Stimulated activated naive B cell treated with anti-CD40 and anti-IgM and Interleukin-4, amounts not matched to agents 10 μg/mL and 1 μg/mL and 100 μg/mL, for 72 hours (primary cell): ENCODE results near the gene PROX2.

ENCODE experiments used
- ATAC-seq, 2 donors: fragments of 150-1000 bp; cut with Tn5 transposase; replicated peaks; 2 replicates each; pipeline ENCODE4 v1.10.0; 2021; ENCODE audit warnings: moderate library complexity in 1 of 2
- DNase-seq: peaks from one replicate; pipeline ENCODE4 v3.0.0; 2021
- H3K27ac Mint-ChIP-seq: one replicate; pipeline ENCODE4 v1.8.0; 2022; ENCODE audit warnings: mild to moderate bottlenecking, mixed read lengths
- H3K27me3 Mint-ChIP-seq, 2 donors: one replicate each; pipeline ENCODE4 v1.8.0; 2022; ENCODE audit warnings: mixed read lengths in 2 of 2
- H3K36me3 Mint-ChIP-seq, 2 donors: one replicate each; pipeline ENCODE4 v1.8.0; 2022; ENCODE audit warnings: mixed read lengths in 2 of 2, mild to moderate bottlenecking in 1 of 2
- H3K4me1 Mint-ChIP-seq, 2 donors: one replicate each; pipeline ENCODE4 v1.8.0; 2022; ENCODE audit warnings: mixed read lengths in 2 of 2, mild to moderate bottlenecking in 1 of 2
- H3K4me3 Mint-ChIP-seq, 2 donors: one replicate each; pipeline ENCODE4 v1.8.0; 2022; ENCODE audit warnings: mild to moderate bottlenecking in 2 of 2, mixed read lengths in 2 of 2, moderate library complexity in 1 of 2
- H3K9me3 Mint-ChIP-seq, 2 donors: one replicate each; pipeline ENCODE4 v1.8.0; 2022; ENCODE audit warnings: mixed read lengths in 2 of 2, mild to moderate bottlenecking in 1 of 2

The PROX2 gene

GRCh38 chr14:74855021-74855420 lies 20.9 kb downstream of the PROX2 start:
- H3K4me1 Mint-ChIP-seq, result peaks cover 4 to 9% of the 10 kb centered on the region in 2 donors
- no peak overlapping the region for H3K4me3 Mint-ChIP-seq
- ATAC-seq, result no peak
- no peaks in the 10 kb centered on the region for H3K27me3 Mint-ChIP-seq
- H3K36me3 Mint-ChIP-seq, result peaks cover 3 to 11% of the 10 kb centered on the region in 2 donors
- no peaks in the 10 kb centered on the region for H3K9me3 Mint-ChIP-seq
- DNase-seq, result no peak
- no peak overlapping the region for H3K27ac Mint-ChIP-seq

DNA sequence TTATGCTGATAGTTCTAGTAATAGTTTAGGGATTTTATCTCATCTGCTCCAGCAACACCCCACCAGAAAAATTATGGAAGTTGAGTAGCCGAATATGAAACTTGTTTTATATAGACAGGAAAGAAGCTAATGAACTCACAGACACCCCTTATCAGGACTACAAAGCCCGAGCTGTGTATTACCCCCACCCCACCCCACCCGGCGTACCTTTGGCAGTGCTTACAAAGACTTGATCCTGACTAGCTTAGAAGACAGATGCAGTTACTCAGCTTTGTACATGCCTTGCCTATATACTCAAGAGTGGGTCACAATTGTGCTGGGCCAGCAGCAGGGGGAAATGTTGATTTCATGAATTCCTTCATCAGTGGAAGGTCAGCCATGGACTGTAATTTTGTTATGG lies 22.4 kb downstream of the PROX2 start:
- Mint-ChIP-seq H3K4me3 (no peak overlapping the region), H3K4me1 (peaks cover 4 to 9% of the 10 kb centered on the region in 2 donors), H3K36me3 (peaks cover 3 to 10% of the 10 kb centered on the region in 2 donors), H3K27ac (no peak overlapping the region), H3K27me3 (no peaks in the 10 kb centered on the region), H3K9me3 (no peaks in the 10 kb centered on the region)
- DNase-seq (no peak), ATAC-seq (no peak)

DNA sequence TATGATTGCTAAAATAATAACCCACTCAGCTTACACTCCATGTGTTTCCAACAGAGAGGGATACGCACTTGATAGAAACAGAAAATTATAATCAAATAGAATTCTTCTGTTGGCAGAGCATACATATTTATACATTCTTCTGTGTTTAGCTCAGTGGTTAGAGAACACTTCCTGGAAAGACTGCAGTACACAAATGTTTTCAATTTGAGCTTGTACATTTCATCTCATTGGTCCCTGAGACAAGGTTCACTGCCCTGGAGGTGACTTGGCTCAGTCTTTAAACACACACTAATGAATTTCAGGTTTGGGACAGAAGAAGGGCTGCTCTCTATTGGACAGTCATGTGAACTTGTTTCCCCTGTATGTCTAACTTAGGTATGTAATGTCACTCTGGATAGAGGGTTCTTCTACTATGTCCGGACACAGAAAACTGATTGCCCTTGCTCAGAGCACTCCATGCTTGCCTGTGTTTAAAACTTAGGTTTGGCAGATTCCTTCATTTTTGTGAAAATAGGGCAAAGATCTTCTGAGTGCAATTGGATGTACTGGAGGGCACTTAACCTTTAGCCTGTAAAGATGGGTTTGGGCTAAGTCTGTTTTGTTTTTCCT lies 22.9 kb downstream of the PROX2 start:
- no peak overlapping the region for H3K4me3 Mint-ChIP-seq
- DNase-seq (no peak), ATAC-seq (peak; percentile 31 to 33)
- H3K36me3 Mint-ChIP-seq, result peaks cover 2 to 8% of the 10 kb centered on the region in 2 donors
- H3K4me1 Mint-ChIP-seq, result peaks cover 4 to 9% of the 10 kb centered on the region in 2 donors
- H3K9me3 Mint-ChIP-seq, result no peaks in the 10 kb centered on the region
- no peaks in the 10 kb centered on the region for H3K27me3 Mint-ChIP-seq
- H3K27ac Mint-ChIP-seq, result peak overlapping the region; percentile 49

DNA sequence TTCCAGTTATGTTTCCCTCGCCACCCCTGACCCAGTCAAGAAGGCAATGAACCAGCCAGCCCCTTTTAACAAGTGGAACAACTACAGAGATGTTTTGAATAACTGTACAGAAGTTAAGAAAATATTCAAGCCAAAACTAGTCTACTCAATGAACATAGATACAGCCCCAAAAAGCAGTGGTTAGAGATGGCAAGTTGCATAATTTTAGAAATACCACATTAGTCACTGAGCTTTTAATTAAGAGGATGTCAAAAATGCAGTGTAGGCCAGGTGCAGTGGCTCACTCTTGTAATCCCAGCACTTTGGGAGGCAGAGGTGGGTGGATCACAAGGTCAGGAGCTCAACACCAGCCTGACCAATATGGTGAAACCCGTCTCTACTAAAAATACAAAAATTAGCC lies 27.2 kb downstream of the PROX2 start:
- H3K27ac Mint-ChIP-seq, result no peak overlapping the region
- peaks cover 1 to 4% of the 10 kb centered on the region in 2 donors for H3K36me3 Mint-ChIP-seq
- peaks cover 4 to 9% of the 10 kb centered on the region in 2 donors for H3K4me1 Mint-ChIP-seq
- no peak for ATAC-seq
- H3K9me3 Mint-ChIP-seq, result no peaks in the 10 kb centered on the region
- no peaks in the 10 kb centered on the region for H3K27me3 Mint-ChIP-seq
- H3K4me3 Mint-ChIP-seq, result no peak overlapping the region
- no peak for DNase-seq

DNA sequence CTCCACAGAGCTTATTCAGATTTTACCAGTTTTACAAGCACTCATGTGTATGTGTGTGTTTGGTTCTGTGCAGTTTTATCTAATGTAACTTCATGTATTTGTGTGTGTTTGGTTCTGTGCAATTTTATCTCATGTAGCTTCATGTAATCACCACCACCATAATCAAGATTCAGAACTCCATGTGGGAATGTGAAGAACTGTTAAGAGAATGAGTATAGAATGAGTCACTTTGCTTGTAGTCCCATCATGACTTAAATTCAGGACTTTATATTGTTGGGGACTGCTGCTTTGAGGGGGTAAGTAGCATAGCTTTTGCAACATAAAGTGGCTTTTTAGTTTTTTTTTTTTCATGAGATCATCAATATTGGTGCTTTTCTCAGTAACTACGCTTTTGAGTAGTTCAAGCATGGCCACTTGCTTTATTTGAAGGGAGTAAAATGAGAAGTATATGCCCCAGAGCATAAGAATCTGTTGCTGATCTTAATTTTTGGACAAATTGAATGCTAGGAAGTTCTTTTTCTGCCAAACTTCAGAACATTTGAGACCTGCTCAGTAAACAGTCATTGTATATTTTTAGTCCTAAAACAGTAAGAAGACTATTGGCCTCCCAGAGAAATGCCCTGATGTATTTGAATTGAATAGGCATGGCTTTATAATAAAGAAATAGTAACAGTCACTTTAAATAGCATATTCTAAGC lies 28.8 kb downstream of the PROX2 start:
- no peaks in the 10 kb centered on the region for H3K9me3 Mint-ChIP-seq
- H3K4me3 Mint-ChIP-seq, result no peak overlapping the region
- peaks cover 1 to 4% of the 10 kb centered on the region in 2 donors for H3K36me3 Mint-ChIP-seq
- H3K27ac Mint-ChIP-seq, result no peak overlapping the region
- no peak for ATAC-seq
- no peak for DNase-seq
- H3K27me3 Mint-ChIP-seq, result no peaks in the 10 kb centered on the region
- H3K4me1 Mint-ChIP-seq, result peaks cover 0 to 5% of the 10 kb centered on the region in 2 donors

DNA sequence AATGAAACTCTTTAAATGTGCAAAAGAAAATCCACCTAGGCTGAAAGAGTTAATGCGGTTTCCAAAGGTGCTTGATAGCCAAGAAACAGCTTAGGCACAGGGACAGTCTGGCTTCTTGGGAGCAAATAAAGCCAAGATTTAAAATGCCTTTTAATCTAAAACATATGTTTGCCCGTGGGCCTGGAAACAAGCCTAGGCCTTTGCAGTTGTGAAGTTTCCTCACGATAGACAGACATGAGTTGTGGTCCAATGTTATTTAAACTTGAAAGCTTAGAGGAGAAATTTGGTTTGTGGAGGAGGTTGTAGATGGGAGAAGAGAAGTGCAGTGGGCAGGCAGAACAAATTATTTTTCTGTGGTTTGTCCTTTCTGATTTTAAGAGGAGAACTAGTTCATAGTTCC lies 29.8 kb downstream of the PROX2 start:
- Mint-ChIP-seq H3K4me3 (no peak overlapping the region), H3K27ac (no peak overlapping the region), H3K9me3 (no peaks in the 10 kb centered on the region), H3K36me3 (peaks cover 1 to 4% of the 10 kb centered on the region in 2 donors), H3K4me1 (peaks cover 9 to 12% of the 10 kb centered on the region in 2 donors), H3K27me3 (no peaks in the 10 kb centered on the region)
- ATAC-seq (no peak), DNase-seq (no peak)

DNA sequence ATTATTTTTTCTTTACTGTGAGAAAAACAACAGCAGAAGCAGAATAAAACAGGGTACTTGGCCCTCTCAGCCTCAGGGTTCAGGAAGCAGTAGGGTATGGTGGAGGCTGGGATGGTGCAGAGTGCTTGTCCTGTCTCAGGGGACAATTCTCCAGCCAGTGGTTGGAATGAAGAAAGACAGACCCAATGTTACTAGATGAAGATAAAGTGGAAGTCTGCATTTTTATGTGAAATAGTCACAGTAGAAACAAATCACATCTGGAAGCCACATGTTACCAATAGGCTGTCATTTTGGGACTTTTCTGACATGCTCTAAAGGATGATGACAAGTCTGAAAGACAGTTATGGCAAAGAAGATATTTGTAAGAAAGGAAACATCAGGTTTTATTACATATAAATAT lies 32.3 kb downstream of the PROX2 start:
- Mint-ChIP-seq H3K36me3 (peaks cover 1 to 4% of the 10 kb centered on the region in 2 donors), H3K27me3 (no peaks in the 10 kb centered on the region), H3K27ac (peak overlapping the region; percentile 31), H3K4me1 (peaks cover 23 to 26% of the 10 kb centered on the region in 2 donors), H3K9me3 (no peaks in the 10 kb centered on the region), H3K4me3 (no peak overlapping the region)
- ATAC-seq, result no peak
- no peak for DNase-seq

DNA sequence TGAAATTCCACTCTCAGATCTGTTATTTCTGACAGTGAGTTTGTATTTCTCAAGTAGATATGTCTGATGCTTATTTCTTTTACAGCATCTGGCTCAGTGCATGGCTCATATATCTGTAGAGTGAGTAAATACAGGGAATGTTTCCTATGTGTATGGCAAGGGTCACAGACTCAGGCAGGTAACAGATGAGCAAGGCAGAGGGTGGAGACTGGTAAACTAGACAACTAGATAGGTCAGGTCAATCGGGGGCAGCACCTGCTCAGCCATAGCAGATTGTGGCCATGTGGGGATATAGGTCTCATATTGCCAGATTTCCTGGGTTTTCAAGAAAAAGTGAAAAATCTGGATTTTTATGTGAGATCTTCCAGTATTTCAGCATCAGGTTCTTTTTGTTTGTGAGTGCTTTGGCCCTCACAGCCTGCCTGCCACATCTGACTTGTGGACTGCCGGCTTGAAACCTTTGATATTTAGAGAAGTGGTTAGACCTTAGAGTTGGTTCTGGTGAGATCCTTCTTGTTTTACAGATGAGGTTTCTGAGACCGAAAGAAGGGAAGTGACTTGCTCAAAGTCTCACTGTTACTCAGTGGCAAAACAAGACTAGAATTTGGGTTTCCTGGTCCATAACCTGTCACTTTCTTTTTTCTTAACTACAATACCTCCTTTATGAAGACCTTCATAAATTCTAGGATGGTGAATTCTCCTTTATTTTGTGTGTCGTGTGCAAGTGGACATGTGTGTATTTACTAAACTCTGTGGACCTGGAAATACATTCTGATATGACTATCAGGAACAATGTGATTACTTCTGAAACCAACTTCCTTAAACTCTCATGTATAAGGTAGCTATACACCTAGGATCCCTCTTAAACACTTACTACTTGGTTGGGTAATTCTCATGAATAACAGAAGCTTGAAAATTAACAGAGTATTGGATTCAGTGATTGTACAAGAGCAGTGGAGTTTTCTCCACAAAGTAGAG lies 34.4 kb downstream of the PROX2 start:
- peak; percentile 57 for DNase-seq
- H3K9me3 Mint-ChIP-seq, result no peaks in the 10 kb centered on the region
- peak overlapping the region; percentile 50 to 57 for H3K4me3 Mint-ChIP-seq
- H3K4me1 Mint-ChIP-seq, result peaks cover 31 to 47% of the 10 kb centered on the region in 2 donors
- peak; percentile 93 to 95 for ATAC-seq
- H3K27ac Mint-ChIP-seq, result peak overlapping the region; percentile 91
- no peaks in the 10 kb centered on the region for H3K27me3 Mint-ChIP-seq
- peaks cover under 1 to 1% of the 10 kb centered on the region in 2 donors for H3K36me3 Mint-ChIP-seq

- peak overlapping the region in 1 of 2 donors; percentile 50 for H3K4me3 Mint-ChIP-seq
- peaks cover 36 to 55% of the 10 kb centered on the region in 2 donors for H3K4me1 Mint-ChIP-seq
- H3K27me3 Mint-ChIP-seq, result no peaks in the 10 kb centered on the region
- ATAC-seq (peak; percentile 33 to 41), DNase-seq (no peak)
- no peaks in the 10 kb centered on the region for H3K9me3 Mint-ChIP-seq
- peaks cover 1 to 4% of the 10 kb centered on the region in 2 donors for H3K36me3 Mint-ChIP-seq
- H3K27ac Mint-ChIP-seq, result peak overlapping the region; percentile 91
Measured at GRCh38 chr14:74840603-74841030, 35.3 kb downstream of the PROX2 start.

GRCh38 chr14:74838166-74838565 lies 37.8 kb downstream of the PROX2 start:
- H3K36me3 Mint-ChIP-seq, result peaks cover 4 to 10% of the 10 kb centered on the region in 2 donors
- peak overlapping the region; percentile 51 for H3K27ac Mint-ChIP-seq
- ATAC-seq, result no peak
- H3K4me3 Mint-ChIP-seq, result peak overlapping the region; percentile 10 to 30
- peaks cover 42 to 69% of the 10 kb centered on the region in 2 donors for H3K4me1 Mint-ChIP-seq
- H3K27me3 Mint-ChIP-seq, result no peaks in the 10 kb centered on the region
- H3K9me3 Mint-ChIP-seq, result no peaks in the 10 kb centered on the region
- DNase-seq, result no peak

GRCh38 chr14:74836251-74836960 lies 39.5 kb downstream of the PROX2 start:
- H3K9me3 Mint-ChIP-seq, result no peaks in the 10 kb centered on the region
- ATAC-seq, result peak; percentile 46 to 51
- H3K4me1 Mint-ChIP-seq, result peaks cover 33 to 62% of the 10 kb centered on the region in 2 donors
- DNase-seq, result no peak
- H3K4me3 Mint-ChIP-seq, result peak overlapping the region; percentile 28 to 71
- H3K27me3 Mint-ChIP-seq, result no peaks in the 10 kb centered on the region
- H3K27ac Mint-ChIP-seq, result peak overlapping the region; percentile 69
- H3K36me3 Mint-ChIP-seq, result peaks cover 4 to 10% of the 10 kb centered on the region in 2 donors

- Mint-ChIP-seq H3K4me1 (peaks cover 27 to 56% of the 10 kb centered on the region in 2 donors), H3K36me3 (peaks cover 4 to 11% of the 10 kb centered on the region in 2 donors), H3K4me3 (peak overlapping the region; percentile 19 to 50), H3K27me3 (no peaks in the 10 kb centered on the region), H3K27ac (peak overlapping the region; percentile 75), H3K9me3 (no peaks in the 10 kb centered on the region)
- DNase-seq, result no peak
- peak; percentile 61 to 63 for ATAC-seq
Measured at GRCh38 chr14:74835645-74836250, 40.2 kb downstream of the PROX2 start.

- ATAC-seq, result no peak
- peaks cover 9 to 20% of the 10 kb centered on the region in 2 donors for H3K36me3 Mint-ChIP-seq
- H3K9me3 Mint-ChIP-seq, result no peaks in the 10 kb centered on the region
- no peak for DNase-seq
- H3K4me3 Mint-ChIP-seq, result no peak overlapping the region
- H3K4me1 Mint-ChIP-seq, result peaks cover 23 to 48% of the 10 kb centered on the region in 2 donors
- H3K27ac Mint-ChIP-seq, result no peak overlapping the region
- H3K27me3 Mint-ChIP-seq, result no peaks in the 10 kb centered on the region
Measured at GRCh38 chr14:74834692-74835392, 41.1 kb downstream of the PROX2 start.
